HG02943 (cell line): ENCODE measurements around the gene HLA-F.

Experiments
- ATAC-seq: cut with Tn5 transposase; IDR thresholded peaks from one replicate; pipeline ENCODE4 v1.9.1; 2021; ENCODE audit warnings: mild to moderate bottlenecking, low read depth, moderate library complexity; ENCODE audit not compliant: unreplicated experiment

HLA-F gene

GRCh38 chr6:29723262-29723665 is at the start of gene HLA-F:
TSS of gene HLA-F (plus strand) at chr6:29723434. CDS start at chr6:29723464, 30 bp downstream.
- ATAC-seq: peak; percentile 84

- no peak for ATAC-seq
These were observed 49.2 kb upstream of the HLA-F start for GRCh38 chr6:29674008-29674407.

- ATAC-seq: no peak
These were observed 47.7 kb upstream of the HLA-F start for GRCh38 chr6:29675561-29675960.

GRCh38 chr6:29676981-29677601 is 46.1 kb upstream of the HLA-F start:
- ATAC-seq: no peak

GRCh38 chr6:29678114-29678513 is 45.1 kb upstream of the HLA-F start:
- no peak for ATAC-seq

GRCh38 chr6:29679962-29680361 is 43.3 kb upstream of the HLA-F start:
- no peak for ATAC-seq

GRCh38 chr6:29680416-29680815 is 42.8 kb upstream of the HLA-F start:
- ATAC-seq: no peak

GRCh38 chr6:29680904-29681303 is 42.3 kb upstream of the HLA-F start, which contains the start of gene ZFP57:
TSS of gene ZFP57 (minus strand) at chr6:29681152. CDS start at chr6:29677003, 4,149 bp downstream.
- no peak for ATAC-seq

GRCh38 chr6:29681811-29682210 is 41.4 kb upstream of the HLA-F start:
- ATAC-seq: no peak

GRCh38 chr6:29685718-29686326 is 37.4 kb upstream of the HLA-F start:
- no peak for ATAC-seq

GRCh38 chr6:29694637-29695036 is 28.6 kb upstream of the HLA-F start:
- ATAC-seq: no peak

GRCh38 chr6:29696147-29697125 is 26.8 kb upstream of the HLA-F start:
- ATAC-seq: no peak

- no peak for ATAC-seq
These were observed 20.6 kb upstream of the HLA-F start for GRCh38 chr6:29702519-29703103.

GRCh38 chr6:29705389-29706231 is 17.6 kb upstream of the HLA-F start:
- no peak for ATAC-seq

- peak; percentile 53 for ATAC-seq
These were observed 14.6 kb upstream of the HLA-F start for GRCh38 chr6:29708432-29709179.

GRCh38 chr6:29709188-29709587 is 14.0 kb upstream of the HLA-F start:
- peak; percentile 23 for ATAC-seq

- ATAC-seq: no peak
These were observed 12.8 kb upstream of the HLA-F start for GRCh38 chr6:29710281-29710941.

- no peak for ATAC-seq
These were observed 2.4 kb upstream of the HLA-F start for GRCh38 chr6:29720863-29721262.
